ENCODE data around the gene C11orf52. TPM values are rescaled to one million over a fixed set of nuclear protein-coding genes. Genes with fewer than 3 reads are reported as not detected.

C11orf52 gene
- total and polyA plus RNA-seq, 2 donors (not counting 3 experiments of a cell fraction or from before 2014, with no cell fraction given), result 0.31 to 0.76 TPM

- POLR2A ChIA-PET, result no interaction called here
Measured at GRCh38 chr11:111908639-111909305, 9.9 kb upstream of the C11orf52 start.

More at GRCh38 chr11:111908639-111909305, 9.9 kb upstream of the C11orf52 start:
- CTCF ChIA-PET, result interaction anchor here (1.2 to 1.4 kb wide), 2 partner anchors 10 to 38 kb away, joined by 3 read pairs; partner anchors contain the start of gene C11orf52
- H3K9me3 ChIP-seq (replicated peaks; ENCODE audit: control insufficient read depth, insufficient read depth, low read length), result no peaks in the 10 kb centered on the region
- H3K27me3 ChIP-seq (ENCODE audit: control insufficient read depth in 2 of 2, insufficient read depth in 2 of 2, low read length in 2 of 2), result peaks cover 2 to 9% of the 10 kb centered on the region in 2 experiments
- no peak overlapping the region for H3K4me2 ChIP-seq (ENCODE audit: insufficient read depth, low read length)
- H3K9me1 ChIP-seq (replicated peaks; ENCODE audit: control insufficient read depth, extremely low read depth, insufficient read depth, low read length), result no peaks in the 10 kb centered on the region
- no peaks in the 10 kb centered on the region for H4K20me1 ChIP-seq (replicated peaks; ENCODE audit: control insufficient read depth, extremely low read depth, insufficient read depth, low read length)
- no peak overlapping the region for H2AFZ ChIP-seq (ENCODE audit: low read depth, low read length)
- intact Hi-C loops (cut with micrococcal nuclease) (no loop called here), dilution Hi-C loops (cut with MboI; ENCODE audit: extremely low pct_ligation_motif_present, low sequenced_read_pairs) (no loop called here)
- H3K9ac ChIP-seq (replicated peaks; ENCODE audit: extremely low read depth, insufficient read depth, low read length), result no peak overlapping the region
- no peaks in the 10 kb centered on the region for H3K36me3 ChIP-seq (ENCODE audit: control insufficient read depth in 2 of 2, extremely low read depth in 1 of 2, insufficient read depth in 2 of 2, low read length in 2 of 2)
- no peak overlapping the region for H3K4me3 ChIP-seq (replicated peaks in 1 of 3; ENCODE audit: insufficient read depth in 1 of 3, low read depth in 1 of 3, low read length in 3 of 3)
- DNase-seq (ENCODE audit: low read depth, low spot score) (no peak), FAIRE-seq (no peak)
- TF ChIP-seq MAX (IDR thresholded peaks at IDR 0.05; ENCODE audit: insufficient read depth, insufficient read length) (no peak), CTCF (IDR thresholded peaks at IDR 0.05; ENCODE audit: extremely low read depth in 1 of 2, insufficient read depth in 1 of 2, low read depth in 1 of 2, low read length in 2 of 2) (no peak), FOS (IDR thresholded peaks at IDR 0.05; ENCODE audit: borderline replicate concordance, insufficient read depth, low read length) (no peak), GATA2 (IDR thresholded peaks at IDR 0.05; ENCODE audit: insufficient read depth, insufficient read length, low read depth, low read length) (no peak), JUN (IDR thresholded peaks at IDR 0.05; ENCODE audit: borderline replicate concordance, insufficient read depth, insufficient read length, low read depth) (no peak)
- H3K79me2 ChIP-seq (ENCODE audit: control insufficient read depth, insufficient read depth, low read length), result no peaks in the 10 kb centered on the region
- H3K4me1 ChIP-seq (ENCODE audit: control insufficient read depth, extremely low read depth, insufficient read depth, low read length), result no peaks in the 10 kb centered on the region
- BruUV-seq (replicated peaks), result no TSS peak
- H3K27ac ChIP-seq (ENCODE audit: insufficient read depth, low read depth, low read length), result no peak overlapping the region
